ENCODE data around the gene CTNNA3. TPM values are rescaled to one million over a fixed set of nuclear protein-coding genes. Genes with fewer than 3 reads are reported as not detected.
"Not testable (repeated sequence)": the region's sequence is repeated elsewhere in the genome, so short reads cannot be mapped to it uniquely, and the experiment has no call there.

The CTNNA3 gene
- total RNA-seq, 1 donor from 2014 or later, result 159 TPM

DNA sequence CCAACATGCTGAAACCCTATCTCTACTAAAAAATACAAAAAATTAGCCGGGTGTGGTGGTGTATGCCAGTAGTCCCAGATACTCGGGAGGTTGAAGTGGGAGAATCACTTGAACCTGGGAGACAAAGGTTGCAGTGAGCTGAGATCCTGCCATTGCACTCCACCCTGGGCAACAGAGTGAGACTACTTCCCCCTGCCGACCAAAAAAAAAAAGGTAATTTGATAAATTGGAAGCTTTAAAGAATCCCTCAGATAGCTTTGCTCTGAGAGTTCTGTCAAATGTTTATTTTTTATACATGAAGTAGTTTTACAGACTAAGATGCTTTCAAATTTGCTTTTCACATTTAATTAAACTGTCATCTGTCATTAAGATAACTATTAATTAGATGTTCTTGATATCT is 1333.5 kb downstream of the CTNNA3 start:
- intact Hi-C loops (cut with micrococcal nuclease), result no loop called here
- Histone ChIP-seq H3K36me3 (no peaks in the 10 kb centered on the region), H3K4me3 (no peak overlapping the region), H3K27ac (replicated peaks) (no peak overlapping the region), H3K4me1 (no peaks in the 10 kb centered on the region), H3K9me3 (replicated peaks) (peaks cover 6% of the 10 kb centered on the region), H3K27me3 (ENCODE audit: low read depth) (no peaks in the 10 kb centered on the region)
- TF ChIP-seq, protein P1, sequence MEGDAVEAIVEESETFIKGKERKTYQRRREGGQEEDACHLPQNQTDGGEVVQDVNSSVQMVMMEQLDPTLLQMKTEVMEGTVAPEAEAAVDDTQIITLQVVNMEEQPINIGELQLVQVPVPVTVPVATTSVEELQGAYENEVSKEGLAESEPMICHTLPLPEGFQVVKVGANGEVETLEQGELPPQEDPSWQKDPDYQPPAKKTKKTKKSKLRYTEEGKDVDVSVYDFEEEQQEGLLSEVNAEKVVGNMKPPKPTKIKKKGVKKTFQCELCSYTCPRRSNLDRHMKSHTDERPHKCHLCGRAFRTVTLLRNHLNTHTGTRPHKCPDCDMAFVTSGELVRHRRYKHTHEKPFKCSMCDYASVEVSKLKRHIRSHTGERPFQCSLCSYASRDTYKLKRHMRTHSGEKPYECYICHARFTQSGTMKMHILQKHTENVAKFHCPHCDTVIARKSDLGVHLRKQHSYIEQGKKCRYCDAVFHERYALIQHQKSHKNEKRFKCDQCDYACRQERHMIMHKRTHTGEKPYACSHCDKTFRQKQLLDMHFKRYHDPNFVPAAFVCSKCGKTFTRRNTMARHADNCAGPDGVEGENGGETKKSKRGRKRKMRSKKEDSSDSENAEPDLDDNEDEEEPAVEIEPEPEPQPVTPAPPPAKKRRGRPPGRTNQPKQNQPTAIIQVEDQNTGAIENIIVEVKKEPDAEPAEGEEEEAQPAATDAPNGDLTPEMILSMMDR (IDR thresholded peaks at IDR 0.05; ENCODE audit: borderline replicate concordance), result no peak
- no peak for DNase-seq

DNA sequence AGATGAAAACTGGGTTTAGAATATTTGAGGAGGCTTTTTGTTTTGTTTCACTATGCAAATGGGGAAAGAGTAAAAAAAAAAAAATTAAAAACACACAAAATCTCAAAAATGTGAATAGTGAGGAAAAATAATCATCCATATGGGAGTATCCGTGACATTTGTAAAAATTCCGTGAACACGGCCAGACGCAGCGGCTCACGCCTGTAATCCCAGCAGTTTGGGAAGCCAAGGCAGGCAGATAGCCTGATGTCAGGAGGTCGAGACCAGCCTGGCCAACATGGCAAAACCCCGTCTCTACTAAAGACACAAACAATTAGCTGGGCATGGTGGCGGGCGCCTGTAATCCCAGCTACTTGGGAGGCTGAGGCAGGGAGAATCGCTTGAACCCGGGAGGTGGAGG is 1342.2 kb downstream of the CTNNA3 start:
- H3K9me3 ChIP-seq (replicated peaks); intact Hi-C loops (cut with micrococcal nuclease); DNase-seq; H3K4me3 ChIP-seq; H3K4me1 ChIP-seq; H3K36me3 ChIP-seq; H3K27me3 ChIP-seq (ENCODE audit: low read depth): not testable (repeated sequence)
- peak overlapping the region; percentile 37 for H3K27ac ChIP-seq (replicated peaks)

DNA sequence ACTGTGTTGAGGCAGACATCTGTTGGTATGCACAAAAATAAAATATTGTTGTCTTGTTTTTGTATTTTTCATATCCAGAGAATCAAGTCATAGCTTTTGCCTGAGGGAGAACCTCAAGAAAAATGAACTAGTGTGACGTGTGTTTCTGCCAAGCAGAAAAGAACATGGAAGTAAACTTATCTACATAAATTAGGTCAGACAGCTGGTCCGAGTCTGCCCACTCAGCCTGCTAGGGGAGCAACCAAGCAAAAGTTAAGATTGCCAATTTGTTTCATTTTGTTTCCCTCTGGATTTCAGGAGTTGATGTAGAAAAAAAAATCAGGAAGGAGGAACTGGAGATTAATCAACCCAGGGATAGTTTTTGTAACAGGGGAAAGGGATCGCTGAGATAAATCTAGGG is 1342.6 kb downstream of the CTNNA3 start:
- no peak overlapping the region for H3K4me3 ChIP-seq

DNA sequence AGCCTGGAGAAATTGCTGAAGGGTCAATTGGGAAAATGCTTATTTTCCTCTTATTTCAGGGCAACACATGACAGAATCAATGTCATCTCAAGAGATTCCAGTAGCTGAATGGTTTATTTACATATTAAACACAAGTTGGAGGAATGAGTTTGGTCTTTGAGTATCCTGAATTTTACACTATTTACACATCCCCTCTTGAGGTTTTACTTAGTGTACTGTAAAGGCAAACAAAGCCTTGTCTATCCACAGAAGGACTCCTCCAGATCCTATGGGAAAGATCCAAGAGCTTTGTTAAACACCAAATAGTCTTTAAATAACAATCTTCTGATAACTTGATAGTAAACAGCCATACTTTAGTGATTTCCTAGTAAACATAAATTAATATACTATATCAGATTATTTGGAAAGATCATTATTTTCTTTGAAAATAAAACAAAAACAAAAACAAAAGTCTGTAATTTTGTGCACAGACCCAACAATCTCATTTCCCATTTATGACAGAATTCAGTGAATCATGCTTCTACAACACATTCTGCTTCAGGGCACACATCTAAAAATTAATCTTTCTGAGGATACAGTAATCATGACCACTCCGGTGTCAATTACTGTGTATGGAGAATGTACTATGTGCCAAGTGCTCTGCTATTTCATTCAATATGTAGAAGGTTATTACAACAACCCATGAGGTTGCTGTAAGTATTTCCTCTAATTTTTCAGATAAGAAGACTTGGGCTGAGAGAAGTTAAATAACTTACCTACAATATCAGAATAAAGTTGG is 1345.2 kb downstream of the CTNNA3 start:
- Histone ChIP-seq H3K9me3 (replicated peaks) (peaks cover 13% of the 10 kb centered on the region), H3K27ac (replicated peaks) (no peak overlapping the region), H3K4me3 (no peak overlapping the region), H3K36me3 (no peaks in the 10 kb centered on the region), H3K4me1 (no peaks in the 10 kb centered on the region), H3K27me3 (ENCODE audit: low read depth) (no peaks in the 10 kb centered on the region)
- TF ChIP-seq, protein P1 (IDR thresholded peaks at IDR 0.05; ENCODE audit: borderline replicate concordance), result no peak
- DNase-seq, result no peak
- intact Hi-C loops (cut with micrococcal nuclease), result no loop called here

More for the DNA sequence above, 1342.6 kb downstream of the CTNNA3 start:
- TF ChIP-seq, protein P1 (IDR thresholded peaks at IDR 0.05; ENCODE audit: borderline replicate concordance), result no peak
- Histone ChIP-seq H3K9me3 (replicated peaks) (no peaks in the 10 kb centered on the region), H3K36me3 (no peaks in the 10 kb centered on the region), H3K4me1 (no peaks in the 10 kb centered on the region), H3K27ac (replicated peaks) (peak overlapping the region; percentile 37), H3K27me3 (ENCODE audit: low read depth) (no peaks in the 10 kb centered on the region)
- intact Hi-C loops (cut with micrococcal nuclease), result no loop called here
- DNase-seq, result peak; percentile 20

DNA sequence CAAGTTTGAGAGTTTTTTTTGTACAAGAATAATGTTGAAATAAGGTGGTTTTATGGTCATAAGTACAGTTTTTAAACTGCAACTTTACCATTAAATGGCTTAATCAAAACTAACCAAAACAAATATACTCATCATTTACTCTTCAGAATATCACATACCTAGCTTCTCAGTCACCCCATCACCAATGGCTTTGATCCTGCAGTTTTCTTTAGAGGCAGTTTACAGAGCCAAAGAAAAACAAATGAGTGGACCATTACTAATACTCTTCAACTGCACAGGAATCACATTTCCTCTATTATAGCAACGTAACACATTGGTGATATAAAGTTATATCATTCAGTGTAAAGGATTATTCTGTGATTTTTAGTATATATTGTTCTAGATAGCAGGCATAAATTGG is 1346.3 kb downstream of the CTNNA3 start:
- Histone ChIP-seq H3K27me3 (ENCODE audit: low read depth) (no peaks in the 10 kb centered on the region), H3K9me3 (replicated peaks) (peaks cover 13% of the 10 kb centered on the region), H3K27ac (replicated peaks) (no peak overlapping the region), H3K4me3 (no peak overlapping the region), H3K36me3 (no peaks in the 10 kb centered on the region), H3K4me1 (no peaks in the 10 kb centered on the region)
- TF ChIP-seq, protein P1 (IDR thresholded peaks at IDR 0.05; ENCODE audit: borderline replicate concordance), result no peak
- no peak for DNase-seq
- intact Hi-C loops (cut with micrococcal nuclease), result no loop called here

DNA sequence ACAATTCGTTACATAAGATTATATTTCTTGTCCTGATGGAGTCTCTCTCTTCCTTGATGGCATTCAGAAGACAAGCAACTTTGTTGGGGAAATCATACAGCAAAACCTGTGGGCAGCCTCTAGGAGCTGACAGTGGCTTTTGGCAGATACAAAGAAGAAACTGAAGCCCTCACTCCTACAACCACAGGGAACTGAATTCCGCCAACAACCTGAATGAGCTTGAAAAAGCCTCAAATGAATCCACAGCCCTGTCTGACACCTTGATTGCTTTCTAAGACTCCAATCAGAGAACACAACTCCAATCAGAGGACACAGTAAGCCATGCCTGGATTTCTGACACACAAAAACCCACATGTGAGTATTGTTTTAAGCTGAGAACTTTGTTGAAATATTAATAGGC is 1346.9 kb downstream of the CTNNA3 start:
- Histone ChIP-seq H3K27ac (replicated peaks) (no peak overlapping the region), H3K27me3 (ENCODE audit: low read depth) (no peaks in the 10 kb centered on the region), H3K4me3 (no peak overlapping the region), H3K36me3 (no peaks in the 10 kb centered on the region), H3K9me3 (replicated peaks) (peaks cover 13% of the 10 kb centered on the region), H3K4me1 (no peaks in the 10 kb centered on the region)
- TF ChIP-seq, protein P1 (IDR thresholded peaks at IDR 0.05; ENCODE audit: borderline replicate concordance), result no peak
- intact Hi-C loops (cut with micrococcal nuclease), result no loop called here
- DNase-seq, result no peak
